Stimulated activated CD8-positive, alpha-beta memory T cell treated with anti-CD3 and anti-CD28 coated beads, Interleukin-15, amount 100 ng/mL, for 4 hours (primary cell): ENCODE results near the gene FKBP5.
"Not testable (repeated sequence)": the region's sequence is repeated elsewhere in the genome, so short reads cannot be mapped to it uniquely, and the experiment has no call there.

Experiments
- DNase-seq, 2 donors: peaks; one replicate each; pipeline ENCODE4 v3.0.0-alpha.2; 2020; ENCODE audit warnings: low read depth in 2 of 2

The FKBP5 gene

GRCh38 chr6:35543459-35544193 is 145.1 kb downstream of the FKBP5 start:
- no peak for DNase-seq

- DNase-seq, result no peak
Measured at GRCh38 chr6:35541836-35542235, 146.9 kb downstream of the FKBP5 start.

- DNase-seq, result no peak
Measured at GRCh38 chr6:35539223-35539622, 149.5 kb downstream of the FKBP5 start.

- DNase-seq, result not testable (repeated sequence)
Measured at GRCh38 chr6:35535847-35536246, 152.9 kb downstream of the FKBP5 start.

- no peak for DNase-seq
Measured at GRCh38 chr6:35534407-35535170, 154.1 kb downstream of the FKBP5 start.

GRCh38 chr6:35533981-35534380 is 154.7 kb downstream of the FKBP5 start:
- no peak for DNase-seq

GRCh38 chr6:35532126-35532525 is 156.6 kb downstream of the FKBP5 start:
- DNase-seq, result no peak

GRCh38 chr6:35524380-35525020 is 164.2 kb downstream of the FKBP5 start:
- DNase-seq, result no peak
